SH-SY5Y (cell line): ENCODE data around the gene VPREB1.

Source experiments
- GATA2 ChIP-seq: IDR thresholded peaks from 2 replicates; pipeline ENCODE4 v1.6.1; 2011; ENCODE audit warnings: mild to moderate bottlenecking, low read depth, low read length
- GATA3 ChIP-seq: IDR thresholded peaks from 2 replicates; pipeline ENCODE4 v1.6.1; 2011; ENCODE audit warnings: low read depth, mild to moderate bottlenecking, low read length, moderate library complexity

The VPREB1 gene

GRCh38 chr22:22207845-22208564, 36.6 kb upstream of the VPREB1 start:
- TF ChIP-seq GATA3 (no peak), GATA2 (no peak)

- no peak for TF ChIP-seq GATA3
- TF ChIP-seq GATA2 = no peak
These were observed 35.9 kb upstream of the VPREB1 start for GRCh38 chr22:22208652-22209051.

GRCh38 chr22:22210375-22210774, 34.2 kb upstream of the VPREB1 start:
- no peak for TF ChIP-seq GATA3

- TF ChIP-seq GATA2 = no peak
- no peak for TF ChIP-seq GATA3
These were observed 33.4 kb upstream of the VPREB1 start for GRCh38 chr22:22210889-22211833.

- TF ChIP-seq GATA2 = no peak
- no peak for TF ChIP-seq GATA3
These were observed 31.4 kb upstream of the VPREB1 start for GRCh38 chr22:22213231-22213630.

GRCh38 chr22:22214819-22215329, 29.7 kb upstream of the VPREB1 start:
- no peak for TF ChIP-seq GATA3
- no peak for TF ChIP-seq GATA2

- no peak for TF ChIP-seq GATA3
- TF ChIP-seq GATA2 = no peak
These were observed 28.7 kb upstream of the VPREB1 start for GRCh38 chr22:22215659-22216449.

- TF ChIP-seq GATA3 (no peak), GATA2 (no peak)
These were observed 28.1 kb upstream of the VPREB1 start for GRCh38 chr22:22216450-22216959.

GRCh38 chr22:22218302-22218701, 26.3 kb upstream of the VPREB1 start:
- no peak for TF ChIP-seq GATA3
- no peak for TF ChIP-seq GATA2

GRCh38 chr22:22219140-22219996, 25.2 kb upstream of the VPREB1 start:
- no peak for TF ChIP-seq GATA2
- no peak for TF ChIP-seq GATA3

- no peak for TF ChIP-seq GATA3
- no peak for TF ChIP-seq GATA2
These were observed 18.0 kb upstream of the VPREB1 start for GRCh38 chr22:22226448-22227187.

GRCh38 chr22:22228421-22228820, 16.2 kb upstream of the VPREB1 start:
- TF ChIP-seq GATA3 (no peak), GATA2 (no peak)

GRCh38 chr22:22228921-22229320, 15.7 kb upstream of the VPREB1 start:
- TF ChIP-seq GATA2 (no peak), GATA3 (no peak)
